ENCODE data around the gene PRDX6.

Gene PRDX6

GRCh38 chr1:173433751-173434326 lies 43.3 kb upstream of the PRDX6 start (continued):
- TF ChIP-seq ZNF280D (tag by site-specific recombination; IDR thresholded peaks at IDR 0.05), result no peak
- no peak for TF ChIP-seq ZXDB (tag by site-specific recombination; IDR thresholded peaks at IDR 0.05)

GRCh38 chr1:173436841-173437428 lies 40.2 kb upstream of the PRDX6 start:
- no peak overlapping the region for H3K4me3 ChIP-seq (ENCODE audit: low read depth, low read length)
- H3K4me1 ChIP-seq (ENCODE audit: control insufficient read depth, insufficient read depth, low read length), result no peaks in the 10 kb centered on the region
- ChIA-PET CTCF (no interaction called here), POLR2A (no interaction called here)
- no peak overlapping the region for H3K27ac ChIP-seq (ENCODE audit: extremely low read depth, low read depth, low read length)
- TF ChIP-seq, protein P1, sequence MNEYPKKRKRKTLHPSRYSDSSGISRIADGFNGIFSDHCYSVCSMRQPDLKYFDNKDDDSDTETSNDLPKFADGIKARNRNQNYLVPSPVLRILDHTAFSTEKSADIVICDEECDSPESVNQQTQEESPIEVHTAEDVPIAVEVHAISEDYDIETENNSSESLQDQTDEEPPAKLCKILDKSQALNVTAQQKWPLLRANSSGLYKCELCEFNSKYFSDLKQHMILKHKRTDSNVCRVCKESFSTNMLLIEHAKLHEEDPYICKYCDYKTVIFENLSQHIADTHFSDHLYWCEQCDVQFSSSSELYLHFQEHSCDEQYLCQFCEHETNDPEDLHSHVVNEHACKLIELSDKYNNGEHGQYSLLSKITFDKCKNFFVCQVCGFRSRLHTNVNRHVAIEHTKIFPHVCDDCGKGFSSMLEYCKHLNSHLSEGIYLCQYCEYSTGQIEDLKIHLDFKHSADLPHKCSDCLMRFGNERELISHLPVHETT (tag by site-specific recombination; IDR thresholded peaks at IDR 0.05), result no peak
- TF ChIP-seq YY2 (tag by site-specific recombination; IDR thresholded peaks at IDR 0.05), result no peak
- no peak for TF ChIP-seq ZNF175 (tag by site-specific recombination; IDR thresholded peaks at IDR 0.05)
- TF ChIP-seq, protein P2, sequence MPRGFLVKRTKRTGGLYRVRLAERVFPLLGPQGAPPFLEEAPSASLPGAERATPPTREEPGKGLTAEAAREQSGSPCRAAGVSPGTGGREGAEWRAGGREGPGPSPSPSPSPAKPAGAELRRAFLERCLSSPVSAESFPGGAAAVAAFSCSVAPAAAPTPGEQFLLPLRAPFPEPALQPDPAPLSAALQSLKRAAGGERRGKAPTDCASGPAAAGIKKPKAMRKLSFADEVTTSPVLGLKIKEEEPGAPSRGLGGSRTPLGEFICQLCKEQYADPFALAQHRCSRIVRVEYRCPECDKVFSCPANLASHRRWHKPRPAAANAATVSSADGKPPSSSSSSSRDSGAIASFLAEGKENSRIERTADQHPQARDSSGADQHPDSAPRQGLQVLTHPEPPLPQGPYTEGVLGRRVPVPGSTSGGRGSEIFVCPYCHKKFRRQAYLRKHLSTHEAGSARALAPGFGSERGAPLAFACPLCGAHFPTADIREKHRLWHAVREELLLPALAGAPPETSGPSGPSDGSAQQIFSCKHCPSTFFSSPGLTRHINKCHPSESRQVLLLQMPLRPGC (tag by site-specific recombination; IDR thresholded peaks at IDR 0.05), result no peak
- no peak for TF ChIP-seq WT1 (tag by site-specific recombination; IDR thresholded peaks at IDR 0.05)
- no peaks in the 10 kb centered on the region for H3K36me3 ChIP-seq (ENCODE audit: control insufficient read depth in 2 of 2, insufficient read depth in 1 of 2, low read length in 2 of 2)
- no peaks in the 10 kb centered on the region for H3K9me3 ChIP-seq (ENCODE audit: control insufficient read depth, insufficient read depth, low read depth, low read length)

GRCh38 chr1:173438675-173439074 lies 38.5 kb upstream of the PRDX6 start:
- no peak overlapping the region for H3K27ac ChIP-seq (ENCODE audit: extremely low read depth, low read depth, low read length)
- CTCF ChIA-PET, result interaction anchor here (1.1 kb wide), 1 partner anchor 21 kb away, joined by 3 read pairs; no protein-coding TSS in a partner anchor
- no peak overlapping the region for H3K4me3 ChIP-seq (ENCODE audit: low read depth, low read length)
- POLR2A ChIA-PET, result interaction anchor here (0.9 kb wide), 1 partner anchor 34 kb away, joined by 3 read pairs; no protein-coding TSS in a partner anchor
- no peaks in the 10 kb centered on the region for H3K4me1 ChIP-seq (ENCODE audit: control insufficient read depth, insufficient read depth, low read length)
- H3K36me3 ChIP-seq (ENCODE audit: control insufficient read depth in 2 of 2, insufficient read depth in 1 of 2, low read length in 2 of 2), result no peaks in the 10 kb centered on the region
- no peaks in the 10 kb centered on the region for H3K9me3 ChIP-seq (ENCODE audit: control insufficient read depth, insufficient read depth, low read depth, low read length)
- TF ChIP-seq ZNF791 (tag by site-specific recombination; IDR thresholded peaks at IDR 0.05), result no peak
- TF ChIP-seq ZNF645 (tag by site-specific recombination; IDR thresholded peaks at IDR 0.05), result no peak
- TF ChIP-seq, protein P3, sequence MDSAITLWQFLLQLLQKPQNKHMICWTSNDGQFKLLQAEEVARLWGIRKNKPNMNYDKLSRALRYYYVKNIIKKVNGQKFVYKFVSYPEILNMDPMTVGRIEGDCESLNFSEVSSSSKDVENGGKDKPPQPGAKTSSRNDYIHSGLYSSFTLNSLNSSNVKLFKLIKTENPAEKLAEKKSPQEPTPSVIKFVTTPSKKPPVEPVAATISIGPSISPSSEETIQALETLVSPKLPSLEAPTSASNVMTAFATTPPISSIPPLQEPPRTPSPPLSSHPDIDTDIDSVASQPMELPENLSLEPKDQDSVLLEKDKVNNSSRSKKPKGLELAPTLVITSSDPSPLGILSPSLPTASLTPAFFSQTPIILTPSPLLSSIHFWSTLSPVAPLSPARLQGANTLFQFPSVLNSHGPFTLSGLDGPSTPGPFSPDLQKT (IDR thresholded peaks at IDR 0.05; ENCODE audit: borderline replicate concordance, low read depth, low read length), result no peak
- TF ChIP-seq, protein P4, sequence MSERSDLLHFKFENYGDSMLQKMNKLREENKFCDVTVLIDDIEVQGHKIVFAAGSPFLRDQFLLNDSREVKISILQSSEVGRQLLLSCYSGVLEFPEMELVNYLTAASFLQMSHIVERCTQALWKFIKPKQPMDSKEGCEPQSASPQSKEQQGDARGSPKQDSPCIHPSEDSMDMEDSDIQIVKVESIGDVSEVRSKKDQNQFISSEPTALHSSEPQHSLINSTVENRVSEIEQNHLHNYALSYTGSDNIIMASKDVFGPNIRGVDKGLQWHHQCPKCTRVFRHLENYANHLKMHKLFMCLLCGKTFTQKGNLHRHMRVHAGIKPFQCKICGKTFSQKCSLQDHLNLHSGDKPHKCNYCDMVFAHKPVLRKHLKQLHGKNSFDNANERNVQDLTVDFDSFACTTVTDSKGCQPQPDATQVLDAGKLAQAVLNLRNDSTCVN (tag by site-specific recombination; optimal IDR thresholded peaks at IDR 0.05), result no peak
- TF ChIP-seq BCL11B (tag by site-specific recombination; IDR thresholded peaks at IDR 0.05; ENCODE audit: low read depth), result no peak
- TF ChIP-seq CTCF (tag by site-specific recombination; IDR thresholded peaks at IDR 0.05), result no peak
- TF ChIP-seq ZNF600 (tag by site-specific recombination; IDR thresholded peaks at IDR 0.05), result no peak
- TF ChIP-seq ZBTB20 (tag by site-specific recombination; IDR thresholded peaks at IDR 0.05), result no peak
- TF ChIP-seq ZNF626 (tag by site-specific recombination; IDR thresholded peaks at IDR 0.05), result no peak
- no peak for TF ChIP-seq ZNF404 (tag by site-specific recombination; IDR thresholded peaks at IDR 0.05)
- TF ChIP-seq MYNN (tag by site-specific recombination; IDR thresholded peaks at IDR 0.05; ENCODE audit: borderline replicate concordance), result no peak
- TF ChIP-seq, protein P5, sequence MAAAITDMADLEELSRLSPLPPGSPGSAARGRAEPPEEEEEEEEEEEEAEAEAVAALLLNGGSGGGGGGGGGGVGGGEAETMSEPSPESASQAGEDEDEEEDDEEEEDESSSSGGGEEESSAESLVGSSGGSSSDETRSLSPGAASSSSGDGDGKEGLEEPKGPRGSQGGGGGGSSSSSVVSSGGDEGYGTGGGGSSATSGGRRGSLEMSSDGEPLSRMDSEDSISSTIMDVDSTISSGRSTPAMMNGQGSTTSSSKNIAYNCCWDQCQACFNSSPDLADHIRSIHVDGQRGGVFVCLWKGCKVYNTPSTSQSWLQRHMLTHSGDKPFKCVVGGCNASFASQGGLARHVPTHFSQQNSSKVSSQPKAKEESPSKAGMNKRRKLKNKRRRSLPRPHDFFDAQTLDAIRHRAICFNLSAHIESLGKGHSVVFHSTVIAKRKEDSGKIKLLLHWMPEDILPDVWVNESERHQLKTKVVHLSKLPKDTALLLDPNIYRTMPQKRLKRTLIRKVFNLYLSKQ (tag by site-specific recombination; IDR thresholded peaks at IDR 0.05; ENCODE audit: borderline replicate concordance), result no peak
